B cell (primary cell): ENCODE results near the gene PPCS. TPM values are rescaled to one million over a fixed set of nuclear protein-coding genes. Genes with fewer than 3 reads are reported as not detected.

Source experiments
- ATAC-seq: fragments of 200-7000 bp; cut with Tn5 transposase; one replicate; pipeline ENCODE4 v1.10.0; 2021; ENCODE audit warnings: low read depth, mild to moderate bottlenecking, moderate number of reproducible peaks, moderate library complexity
- CTCF ChIA-PET: fragments of 350-600 bp; sonication (Branson Sonifier 250); formaldehyde crosslinking; loops from one replicate; lab custom pipeline; 2021; ENCODE audit warnings: antibody characterized with exemption, inconsistent platforms; lab: Charles Lee
- POLR2A ChIA-PET: fragments of 350-600 bp; sonication (Branson Sonifier 250); formaldehyde crosslinking; loops from one replicate; lab custom pipeline; 2021; ENCODE audit warnings: antibody characterized with exemption; lab: Charles Lee
- DNase-seq: peaks from one replicate; pipeline ENCODE4 v3.0.0; 2013
- H2AFZ ChIP-seq: 2 replicates; pipeline ENCODE4 v1.6.1; 2012; ENCODE audit warnings: mild to moderate bottlenecking, low read depth, low read length; ENCODE audit not compliant: insufficient read depth, poor library complexity, severe bottlenecking
- H3K27ac ChIP-seq, 2 donors: 1 replicate in 1 of 2; 2 replicates in 1 of 2; pipeline ENCODE4 v1.5.1; 2012 to 2013; ENCODE audit warnings: low read length in 2 of 2, mild to moderate bottlenecking in 2 of 2, moderate library complexity in 1 of 2
- H3K27me3 ChIP-seq, 4 experiments: fragments of 200-600 bp in 1 of 4; sonication (generic) in 1 of 4; replicated peaks in 1 of 4; 1 replicate in 2 of 4; 2 replicates in 2 of 4; pipeline versions ENCODE4 v1.6.1 to v1.7.0; 2013 to 2016; ENCODE audit warnings: low read length in 3 of 4, mild to moderate bottlenecking in 2 of 4, mixed read lengths in 1 of 4, moderate library complexity in 1 of 4; ENCODE audit not compliant: insufficient read depth in 4 of 4, control insufficient read depth in 3 of 4; ENCODE audit errors: control extremely low read depth in 1 of 4
- H3K36me3 ChIP-seq, 2 experiments: replicated peaks in 1 of 2; 1 replicate in 1 of 2; 2 replicates in 1 of 2; pipeline versions ENCODE4 v1.6.1 to v1.7.1; 2013; ENCODE audit warnings: low read length in 1 of 2; ENCODE audit not compliant: insufficient read depth in 2 of 2, control insufficient read depth in 1 of 2; ENCODE audit errors: control extremely low read depth in 1 of 2, extremely low read depth in 1 of 2
- H3K4me1 ChIP-seq, 2 donors: fragments of 200-600 bp in 1 of 2; sonication (generic) in 1 of 2; 1 replicate in 1 of 2; 2 replicates in 1 of 2; pipeline versions ENCODE4 v1.5.1 to v1.6.1; 2013 to 2017; ENCODE audit warnings: low read length in 2 of 2; ENCODE audit not compliant: control insufficient read depth in 2 of 2, insufficient read depth in 2 of 2
- H3K4me2 ChIP-seq: replicated peaks from 2 replicates; pipeline ENCODE3; 2012; ENCODE audit warnings: mild to moderate bottlenecking, low read depth, low read length; ENCODE audit not compliant: poor library complexity, severe bottlenecking
- H3K4me3 ChIP-seq, 5 experiments: fragments of 200-600 bp in 1 of 5; sonication (generic) in 1 of 5; 1 replicate in 3 of 5; 2 replicates in 2 of 5; pipeline versions ENCODE4 v1.5.1 to v1.7.0; 2011 to 2016; ENCODE audit warnings: low read length in 4 of 5, mild to moderate bottlenecking in 4 of 5, low read depth in 2 of 5, control low read depth in 1 of 5, moderate library complexity in 1 of 5; ENCODE audit not compliant: insufficient read depth in 1 of 5; ENCODE audit errors: control extremely low read depth in 1 of 5, extremely low read depth in 1 of 5
- H3K79me2 ChIP-seq: fragments of 200-600 bp; sonication (generic); one replicate; pipeline ENCODE4 v1.6.0; 2016; ENCODE audit warnings: low read length; ENCODE audit not compliant: control insufficient read depth, insufficient read depth
- H3K9ac ChIP-seq: fragments of 200-600 bp; sonication (generic); 2 replicates; pipeline ENCODE4 v1.6.1; 2017; ENCODE audit warnings: mild to moderate bottlenecking, low read length, moderate library complexity
- H3K9me3 ChIP-seq, 3 donors: one replicate each; pipeline versions ENCODE4 v1.6.1 to v1.7.1; 2013; ENCODE audit warnings: low read length in 2 of 3; ENCODE audit not compliant: control insufficient read depth in 2 of 3, insufficient read depth in 1 of 3; ENCODE audit errors: control extremely low read depth in 1 of 3
- H4K20me1 ChIP-seq: 2 replicates; pipeline ENCODE4 v1.6.0; 2012; ENCODE audit warnings: mild to moderate bottlenecking, low read length; ENCODE audit not compliant: insufficient read depth, control insufficient read depth, poor library complexity, severe bottlenecking
- H3K27ac Mint-ChIP-seq: one replicate; pipeline ENCODE4 v1.8.0; 2021; ENCODE audit warnings: mixed read lengths
- H3K27me3 Mint-ChIP-seq: one replicate; pipeline ENCODE4 v1.8.0; 2021; ENCODE audit warnings: mixed read lengths
- H3K4me1 Mint-ChIP-seq: one replicate; pipeline ENCODE4 v1.8.0; 2021; ENCODE audit warnings: mixed read lengths
- H3K4me3 Mint-ChIP-seq: one replicate; pipeline ENCODE4 v1.8.0; 2021; ENCODE audit warnings: mixed read lengths
- H3K9me3 Mint-ChIP-seq: one replicate; pipeline ENCODE4 v1.8.0; 2022; ENCODE audit warnings: mixed read lengths; ENCODE audit not compliant: insufficient read depth
- CTCF ChIP-seq: fragments of 200-600 bp; IDR thresholded peaks from one replicate; pipeline ENCODE4 v1.8.0; 2022; ENCODE audit warnings: antibody characterized with exemption, mild to moderate bottlenecking
- EZH2 ChIP-seq: IDR thresholded peaks from 2 replicates; pipeline ENCODE4 v1.6.1; 2012; ENCODE audit warnings: borderline replicate concordance, low read depth, mild to moderate bottlenecking, moderate library complexity, low read length; ENCODE audit not compliant: insufficient read depth, poor library complexity, severe bottlenecking
- WGBS: methylation state at CpG from one replicate; pipeline ENCODE4 v1.1.5; 2013; ENCODE audit warnings: missing lambda C conversion rate; ENCODE audit not compliant: insufficient coverage; 5-methylcytosine and 5-hydroxymethylcytosine counted together
- intact Hi-C: fragments of 100-400 bp; cut with micrococcal nuclease; formaldehyde crosslinking; loops from one replicate; pipeline ENCODE4 v1.10.0; 2022
- polyA plus RNA-seq: library from polyadenylated mRNA; depleted of rRNA; stranded (reverse); fragments of >200 nt; gene quantifications from 2 replicates; pipeline ENCODE4 v1.2.3, GENCODE V29; 2012
- total RNA-seq, 2 donors: library from RNA; stranded (reverse); fragments of 120-200 nt in 1 of 2; gene quantifications; 1 replicate in 1 of 2; 2 replicates in 1 of 2; pipeline versions ENCODE4 v1.2.3 to v1.2.4, GENCODE V29; 2013 to 2022

The PPCS gene
- total and polyA plus RNA-seq, 2 donors (not counting 1 experiment from before 2014, with no cell fraction given): 74.9 to 88.4 TPM

DNA sequence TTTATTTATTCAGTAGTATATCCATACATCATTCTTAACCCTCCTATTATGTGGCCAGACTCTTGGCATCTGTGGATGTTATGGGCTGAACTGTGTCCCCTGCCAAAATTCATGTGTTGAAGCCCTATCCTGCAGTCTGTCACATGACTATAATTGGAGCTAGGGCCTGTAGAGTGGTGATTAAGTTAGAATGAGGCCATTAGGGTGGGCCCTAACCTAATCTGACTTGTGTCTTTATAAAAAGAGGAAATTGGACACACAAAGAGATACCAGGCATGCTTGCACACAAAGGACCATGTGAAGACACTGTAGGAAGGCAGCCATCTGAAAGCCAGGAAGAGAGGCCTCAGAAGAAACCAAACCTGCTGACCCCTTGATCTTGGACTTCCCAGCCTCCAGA is 7.1 kb upstream of the PPCS start:
- Histone ChIP-seq H3K9me3 (no peaks in the 10 kb centered on the region), H3K4me2 (no peak overlapping the region), H2AFZ (no peak overlapping the region), H4K20me1 (no peaks in the 10 kb centered on the region), H3K36me3 (no peaks in the 10 kb centered on the region), H3K79me2 (no peaks in the 10 kb centered on the region), H3K4me1 (no peaks in the 10 kb centered on the region), H3K4me3 (no peak overlapping the region), H3K27me3 (no peaks in the 10 kb centered on the region), H3K27ac (no peak overlapping the region), H3K9ac (no peak overlapping the region)
- DNase-seq: no peak
- no peaks in the 10 kb centered on the region for H3K4me1 Mint-ChIP-seq
- TF ChIP-seq CTCF: no peak
- TF ChIP-seq EZH2: no peak
- no peak for ATAC-seq
- no peaks in the 10 kb centered on the region for H3K9me3 Mint-ChIP-seq
- POLR2A ChIA-PET: no interaction called here
- H3K27me3 Mint-ChIP-seq: no peaks in the 10 kb centered on the region
- no peak overlapping the region for H3K27ac Mint-ChIP-seq
- CTCF ChIA-PET: no interaction called here
- H3K4me3 Mint-ChIP-seq: no peak overlapping the region
- intact Hi-C loops: no loop called here

GRCh38 chr1:42450061-42450460 is 6.3 kb upstream of the PPCS start:
- Histone ChIP-seq H4K20me1 (no peaks in the 10 kb centered on the region), H2AFZ (no peak overlapping the region), H3K27ac (no peak overlapping the region), H3K4me1 (peaks cover 0 to under 1% of the 10 kb centered on the region in 2 donors), H3K27me3 (no peaks in the 10 kb centered on the region), H3K9me3 (no peaks in the 10 kb centered on the region), H3K4me3 (no peak overlapping the region), H3K4me2 (no peak overlapping the region), H3K36me3 (no peaks in the 10 kb centered on the region), H3K9ac (no peak overlapping the region), H3K79me2 (no peaks in the 10 kb centered on the region)
- ATAC-seq (no peak), DNase-seq (no peak)
- ChIA-PET POLR2A (no interaction called here), CTCF (interaction anchor here (0.8 kb wide), 1 partner anchor 296 kb away, joined by 4 read pairs; no protein-coding TSS in a partner anchor)
- Mint-ChIP-seq H3K4me1 (peaks cover 2% of the 10 kb centered on the region), H3K9me3 (no peaks in the 10 kb centered on the region), H3K4me3 (no peak overlapping the region), H3K27me3 (no peaks in the 10 kb centered on the region), H3K27ac (no peak overlapping the region)
- TF ChIP-seq CTCF (no peak), EZH2 (no peak)
- WGBS: no CpG with 5 or more reads among the region's 1 CpG
- intact Hi-C loops: loop anchor here (10.0 kb wide), 2 partner anchors 1205 to 1525 kb away; partner anchors contain the start of genes ATP6V0B, B4GALT2, DPH2 and KDM4A
